SK-N-SH (cell line): ENCODE data around the gene RPL26. TPM values are rescaled to one million over a fixed set of nuclear protein-coding genes. Genes with fewer than 3 reads are reported as not detected.

Experiments used
- CTCF ChIA-PET: fragments of 300-600, 350-600 bp; formaldehyde crosslinking; extraction: SDS; loops from one replicate; lab custom pipeline; 2021; lab: Yijun Ruan, JAX
- POLR2A ChIA-PET: fragments of 350-600 bp; sonication (Branson Sonifier 250); formaldehyde crosslinking; extraction: SDS; loops from one replicate; lab custom pipeline; 2020; ENCODE audit warnings: antibody characterized with exemption, inconsistent platforms; lab: Yijun Ruan, JAX
- DNase-seq: peaks from one replicate; pipeline ENCODE4 v3.0.0; 2012
- H2AFZ ChIP-seq: fragments of 200-600 bp; sonication (generic); 2 replicates; pipeline ENCODE4 v1.8.1; 2016; ENCODE audit warnings: antibody characterized with exemption, mild to moderate bottlenecking, low read depth
- H3F3A ChIP-seq: fragments of 200-600 bp; sonication (generic); replicated peaks from 2 replicates; pipeline ENCODE3; 2016; ENCODE audit warnings: antibody characterized with exemption, mild to moderate bottlenecking; ENCODE audit not compliant: insufficient read depth
- H3K27ac ChIP-seq, 2 experiments: fragments of 200-500 bp in 1 of 2; fragments of 200-600 bp in 1 of 2; sonication (Bioruptor generic) in 1 of 2; sonication (generic), shearing (Covaris generic) in 1 of 2; 2 replicates each; pipeline versions ENCODE4 v1.5.1 to v1.6.1; 2014 to 2016; ENCODE audit warnings: low read depth in 2 of 2, inconsistent platforms in 1 of 2, low read length in 1 of 2, mild to moderate bottlenecking in 1 of 2, mixed read lengths in 1 of 2
- H3K27me3 ChIP-seq: fragments of 200-600 bp; sonication (generic), shearing (Covaris generic); 2 replicates; pipeline ENCODE4 v1.6.1; 2016; ENCODE audit warnings: mixed run types; ENCODE audit not compliant: insufficient read depth
- H3K36me3 ChIP-seq, 2 experiments: fragments of 200-500 bp in 1 of 2; fragments of 200-600 bp in 1 of 2; sonication (Bioruptor generic) in 1 of 2; sonication (generic) in 1 of 2; replicated peaks in 1 of 2; 2 replicates each; pipeline versions ENCODE3 to v1.5.1; 2014 to 2016; ENCODE audit warnings: low read length in 1 of 2, mild to moderate bottlenecking in 1 of 2; ENCODE audit not compliant: insufficient read depth in 2 of 2, control insufficient read depth in 1 of 2
- H3K4me1 ChIP-seq, 2 experiments: fragments of 200-500 bp in 1 of 2; fragments of 200-600 bp in 1 of 2; sonication (Bioruptor generic) in 1 of 2; sonication (generic), shearing (Covaris generic) in 1 of 2; 2 replicates each; pipeline versions ENCODE4 v1.5.1 to v1.6.1; 2014 to 2016; ENCODE audit warnings: low read depth in 1 of 2, low read length in 1 of 2, mixed run types in 1 of 2; ENCODE audit not compliant: insufficient read depth in 2 of 2, control insufficient read depth in 1 of 2
- H3K4me2 ChIP-seq: fragments of 200-600 bp; sonication (generic), shearing (Covaris generic); 2 replicates; pipeline ENCODE4 v1.6.1; 2017; ENCODE audit warnings: mixed run types
- H3K4me3 ChIP-seq, 2 experiments: fragments of 200-500 bp in 1 of 2; fragments of 200-600 bp in 1 of 2; sonication (Bioruptor generic) in 1 of 2; sonication (generic), shearing (Covaris generic) in 1 of 2; 2 replicates each; pipeline versions ENCODE4 v1.5.1 to v1.8.1; 2014 to 2016; ENCODE audit warnings: low read depth in 2 of 2, inconsistent platforms in 1 of 2, low read length in 1 of 2, mild to moderate bottlenecking in 1 of 2, mixed read lengths in 1 of 2, moderate library complexity in 1 of 2
- H3K79me2 ChIP-seq: fragments of 200-600 bp; sonication (generic); 2 replicates; pipeline ENCODE4 v1.8.1; 2017; ENCODE audit warnings: mild to moderate bottlenecking; ENCODE audit not compliant: insufficient read depth
- H3K9ac ChIP-seq: fragments of 200-600 bp; sonication (generic); 2 replicates; pipeline ENCODE4 v1.6.1; 2017; ENCODE audit warnings: mixed run types
- H3K9me2 ChIP-seq: fragments of 200-600 bp; sonication (generic); 2 replicates; pipeline ENCODE4 v1.6.1; 2017; ENCODE audit warnings: mixed run types
- H3K9me3 ChIP-seq: fragments of 200-600 bp; sonication (generic); 2 replicates; pipeline ENCODE4 v1.6.1; 2017; ENCODE audit warnings: mixed run types, mild to moderate bottlenecking, moderate library complexity
- H4K20me1 ChIP-seq: fragments of 200-600 bp; sonication (generic); 2 replicates; pipeline ENCODE4 v1.6.1; 2017; ENCODE audit warnings: mild to moderate bottlenecking, mixed run types; ENCODE audit not compliant: insufficient read depth
- CHD2 ChIP-seq: fragments of 150-350 bp; IDR thresholded peaks from 2 replicates; pipeline ENCODE4 v1.6.1; 2018; ENCODE audit warnings: low read length; ENCODE audit not compliant: partially characterized antibody
- ELF1 ChIP-seq: IDR thresholded peaks from 2 replicates; pipeline ENCODE4 v1.4.0; 2012
- EP300 ChIP-seq, 2 experiments: IDR thresholded peaks; 2 replicates each; pipeline versions ENCODE4 v1.4.0 to v1.6.1; 2012; ENCODE audit warnings: borderline replicate concordance in 1 of 2, low read depth in 1 of 2, low read length in 1 of 2
- EZH2phosphoT487 ChIP-seq: fragments of 200-600 bp; sonication (generic); IDR thresholded peaks from 2 replicates; pipeline ENCODE4 v1.6.1; 2017; ENCODE audit warnings: low read depth, mixed run types, mild to moderate bottlenecking, antibody characterized with exemption, moderate library complexity, borderline replicate concordance
- FOXJ3 ChIP-seq: sonication (generic); formaldehyde crosslinking; IDR thresholded peaks from 2 replicates; pipeline ENCODE4 v1.5.1; 2020; ENCODE audit warnings: mild to moderate bottlenecking, missing genetic modification reagents
- FOXM1 ChIP-seq: IDR thresholded peaks from 2 replicates; pipeline ENCODE4 v1.4.0; 2012; ENCODE audit warnings: low read depth, mild to moderate bottlenecking
- JUND ChIP-seq: IDR thresholded peaks from 2 replicates; pipeline ENCODE4 v1.4.0; 2012
- MEF2A ChIP-seq: IDR thresholded peaks from 2 replicates; pipeline ENCODE4 v1.4.0; 2012; ENCODE audit warnings: low read depth, borderline replicate concordance
- MXI1 ChIP-seq: IDR thresholded peaks from 2 replicates; pipeline ENCODE4 v1.6.1; 2012; ENCODE audit warnings: mild to moderate bottlenecking, low read depth, low read length, improper control_type of control experiment
- NFIC ChIP-seq: IDR thresholded peaks from 2 replicates; pipeline ENCODE4 v1.4.0; 2012; ENCODE audit warnings: borderline replicate concordance
- NRF1 ChIP-seq: IDR thresholded peaks from 2 replicates; pipeline ENCODE4 v1.6.1; 2012; ENCODE audit warnings: low read depth, mild to moderate bottlenecking, low read length
- RAD21 ChIP-seq: IDR thresholded peaks from 2 replicates; pipeline ENCODE4 v1.6.1; 2012; ENCODE audit warnings: mild to moderate bottlenecking, low read length
- RFX5 ChIP-seq: IDR thresholded peaks from 2 replicates; pipeline ENCODE4 v1.6.1; 2012; ENCODE audit warnings: mild to moderate bottlenecking, improper control_type of control experiment, low read length
- RXRA ChIP-seq: IDR thresholded peaks from 2 replicates; pipeline ENCODE4 v1.4.0; 2012; ENCODE audit warnings: low read depth, mild to moderate bottlenecking, borderline replicate concordance
- SMC3 ChIP-seq: IDR thresholded peaks from 2 replicates; pipeline ENCODE4 v1.6.1; 2012; ENCODE audit warnings: low read depth, low read length, improper control_type of control experiment
- WGBS: methylation state at CpG from one replicate; pipeline ENCODE4 v1.1.6; 2017; ENCODE audit warnings: low lambda C conversion rate; 5-methylcytosine and 5-hydroxymethylcytosine counted together
- polyA plus RNA-seq, 3 experiments: library from polyadenylated mRNA; depleted of rRNA; stranded (reverse); fragments of >200 nt; gene quantifications; 2 replicates each; pipeline ENCODE4 v1.2.3, GENCODE V29; 2012
- TF ChIP-seq, protein P1 (sequence below): fragments of 150-350 bp; IDR thresholded peaks from 2 replicates; pipeline ENCODE4 v1.6.1; 2016; ENCODE audit warnings: mild to moderate bottlenecking, low read depth, low read length
- TF ChIP-seq, protein P2 (sequence below): IDR thresholded peaks from 2 replicates; pipeline ENCODE4 v1.4.0; 2012; ENCODE audit warnings: low read depth, borderline replicate concordance
- TF ChIP-seq, protein P3 (sequence below): IDR thresholded peaks from 2 replicates; pipeline ENCODE4; 2012
- TF ChIP-seq, protein P4 (sequence below): fragments of 150-350 bp; IDR thresholded peaks from 2 replicates; pipeline ENCODE4 v1.6.1; 2017; ENCODE audit warnings: antibody characterized with exemption, low read length, low read depth, borderline replicate concordance

The RPL26 gene
- polyA plus RNA-seq, 1 of the 3 experiments (the other 2 are of a cell fraction): 4,770 TPM

DNA sequence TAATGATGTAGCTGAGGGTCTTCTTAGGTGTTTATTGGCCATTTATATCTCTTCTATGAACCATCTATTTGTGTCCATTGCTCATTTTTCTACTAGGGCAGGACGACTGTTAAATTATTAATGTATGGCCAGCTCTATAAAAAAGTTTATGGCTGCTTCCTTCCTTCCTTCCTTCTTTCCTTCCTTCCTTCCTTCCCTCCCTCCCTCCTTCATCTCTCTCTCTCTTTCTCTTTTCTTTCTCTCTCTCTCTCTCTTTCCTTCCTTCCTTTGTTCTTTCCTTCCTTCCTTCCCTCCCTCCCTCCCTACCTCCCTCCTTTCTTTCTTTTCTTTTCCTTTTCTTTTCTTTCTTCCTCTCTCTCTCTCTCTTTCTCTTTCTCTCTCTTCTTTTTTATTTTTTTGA lies 35.5 kb upstream of the RPL26 start:
- no peak for TF ChIP-seq RFX5
- TF ChIP-seq, protein P1, sequence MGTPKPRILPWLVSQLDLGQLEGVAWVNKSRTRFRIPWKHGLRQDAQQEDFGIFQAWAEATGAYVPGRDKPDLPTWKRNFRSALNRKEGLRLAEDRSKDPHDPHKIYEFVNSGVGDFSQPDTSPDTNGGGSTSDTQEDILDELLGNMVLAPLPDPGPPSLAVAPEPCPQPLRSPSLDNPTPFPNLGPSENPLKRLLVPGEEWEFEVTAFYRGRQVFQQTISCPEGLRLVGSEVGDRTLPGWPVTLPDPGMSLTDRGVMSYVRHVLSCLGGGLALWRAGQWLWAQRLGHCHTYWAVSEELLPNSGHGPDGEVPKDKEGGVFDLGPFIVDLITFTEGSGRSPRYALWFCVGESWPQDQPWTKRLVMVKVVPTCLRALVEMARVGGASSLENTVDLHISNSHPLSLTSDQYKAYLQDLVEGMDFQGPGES: no peak
- TF ChIP-seq RXRA: no peak
- no peak for TF ChIP-seq EP300 (IDR thresholded peaks at IDR 0.05; ENCODE audit: borderline replicate concordance in 1 of 2, low read depth in 1 of 2, low read length in 1 of 2)
- TF ChIP-seq ELF1: no peak
- TF ChIP-seq CHD2: no peak
- TF ChIP-seq RAD21: no peak
- TF ChIP-seq NRF1: no peak
- TF ChIP-seq SMC3: no peak
- no peak for TF ChIP-seq FOXM1
- no peak for TF ChIP-seq MXI1
- TF ChIP-seq EZH2phosphoT487: no peak

DNA sequence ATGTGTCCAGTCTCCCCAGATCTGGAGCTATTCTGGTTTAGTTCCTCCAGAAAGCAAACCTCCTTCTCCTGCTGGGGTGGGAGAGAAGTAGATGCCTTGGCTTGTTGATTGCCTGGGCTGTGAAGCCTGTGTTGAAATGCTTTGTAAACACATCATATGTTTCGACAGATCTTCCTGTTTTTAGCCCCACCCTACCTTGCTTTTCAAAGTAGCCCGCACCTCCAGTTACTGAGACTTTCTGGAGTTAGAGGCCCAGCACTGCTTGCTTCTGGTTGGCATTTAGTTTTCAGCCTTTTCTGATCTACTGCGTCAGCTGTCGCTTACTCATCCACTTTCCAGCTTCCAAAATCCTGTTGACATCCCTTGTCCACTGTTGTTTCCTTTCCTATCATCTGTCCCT lies 34.8 kb upstream of the RPL26 start:
- no peak for DNase-seq
- no peaks in the 10 kb centered on the region for H4K20me1 ChIP-seq
- H3K4me3 ChIP-seq: no peak overlapping the region
- peaks cover 0 to 3% of the 10 kb centered on the region in 2 experiments; a peak in 1 of 4 replicates for H3K4me1 ChIP-seq
- peaks cover 25% of the 10 kb centered on the region; the same call in 1 of the 2 replicates for H3K27me3 ChIP-seq
- no peak overlapping the region for H3K27ac ChIP-seq
- WGBS: 79% methylated on average over 4 of the region's 4 CpGs
- H3K9me2 ChIP-seq: no peaks in the 10 kb centered on the region
- no peak overlapping the region for H3K4me2 ChIP-seq
- H2AFZ ChIP-seq: no peak overlapping the region
- TF ChIP-seq JUND (no peak), MEF2A (no peak), NFIC (no peak), EZH2phosphoT487 (no peak), FOXJ3 (no peak), RFX5 (no peak)
- TF ChIP-seq, protein P2, sequence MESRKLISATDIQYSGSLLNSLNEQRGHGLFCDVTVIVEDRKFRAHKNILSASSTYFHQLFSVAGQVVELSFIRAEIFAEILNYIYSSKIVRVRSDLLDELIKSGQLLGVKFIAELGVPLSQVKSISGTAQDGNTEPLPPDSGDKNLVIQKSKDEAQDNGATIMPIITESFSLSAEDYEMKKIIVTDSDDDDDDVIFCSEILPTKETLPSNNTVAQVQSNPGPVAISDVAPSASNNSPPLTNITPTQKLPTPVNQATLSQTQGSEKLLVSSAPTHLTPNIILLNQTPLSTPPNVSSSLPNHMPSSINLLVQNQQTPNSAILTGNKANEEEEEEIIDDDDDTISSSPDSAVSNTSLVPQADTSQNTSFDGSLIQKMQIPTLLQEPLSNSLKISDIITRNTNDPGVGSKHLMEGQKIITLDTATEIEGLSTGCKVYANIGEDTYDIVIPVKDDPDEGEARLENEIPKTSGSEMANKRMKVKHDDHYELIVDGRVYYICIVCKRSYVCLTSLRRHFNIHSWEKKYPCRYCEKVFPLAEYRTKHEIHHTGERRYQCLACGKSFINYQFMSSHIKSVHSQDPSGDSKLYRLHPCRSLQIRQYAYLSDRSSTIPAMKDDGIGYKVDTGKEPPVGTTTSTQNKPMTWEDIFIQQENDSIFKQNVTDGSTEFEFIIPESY: no peak
- TF ChIP-seq, protein P3, sequence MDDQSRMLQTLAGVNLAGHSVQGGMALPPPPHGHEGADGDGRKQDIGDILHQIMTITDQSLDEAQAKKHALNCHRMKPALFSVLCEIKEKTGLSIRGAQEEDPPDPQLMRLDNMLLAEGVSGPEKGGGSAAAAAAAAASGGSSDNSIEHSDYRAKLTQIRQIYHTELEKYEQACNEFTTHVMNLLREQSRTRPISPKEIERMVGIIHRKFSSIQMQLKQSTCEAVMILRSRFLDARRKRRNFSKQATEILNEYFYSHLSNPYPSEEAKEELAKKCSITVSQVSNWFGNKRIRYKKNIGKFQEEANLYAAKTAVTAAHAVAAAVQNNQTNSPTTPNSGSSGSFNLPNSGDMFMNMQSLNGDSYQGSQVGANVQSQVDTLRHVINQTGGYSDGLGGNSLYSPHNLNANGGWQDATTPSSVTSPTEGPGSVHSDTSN: no peak
- TF ChIP-seq, protein P4, sequence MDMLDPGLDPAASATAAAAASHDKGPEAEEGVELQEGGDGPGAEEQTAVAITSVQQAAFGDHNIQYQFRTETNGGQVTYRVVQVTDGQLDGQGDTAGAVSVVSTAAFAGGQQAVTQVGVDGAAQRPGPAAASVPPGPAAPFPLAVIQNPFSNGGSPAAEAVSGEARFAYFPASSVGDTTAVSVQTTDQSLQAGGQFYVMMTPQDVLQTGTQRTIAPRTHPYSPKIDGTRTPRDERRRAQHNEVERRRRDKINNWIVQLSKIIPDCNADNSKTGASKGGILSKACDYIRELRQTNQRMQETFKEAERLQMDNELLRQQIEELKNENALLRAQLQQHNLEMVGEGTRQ: no peak
- H3K9me3 ChIP-seq: no peaks in the 10 kb centered on the region
- H3K79me2 ChIP-seq: no peaks in the 10 kb centered on the region
- H3F3A ChIP-seq: no peaks in the 10 kb centered on the region
- ChIA-PET POLR2A (no interaction called here), CTCF (interaction anchor here (1.0 to 1.5 kb wide), 3 partner anchors 34 to 368 kb away, joined by 3 to 4 read pairs (median 4); no protein-coding TSS in a partner anchor)
- H3K36me3 ChIP-seq: no peaks in the 10 kb centered on the region
- H3K9ac ChIP-seq: no peak overlapping the region

More for the DNA sequence above, 35.5 kb upstream of the RPL26 start:
- no peak overlapping the region for H3K27ac ChIP-seq
- H3K36me3 ChIP-seq: no peaks in the 10 kb centered on the region
- H3K4me1 ChIP-seq: peaks cover 0 to 3% of the 10 kb centered on the region in 2 experiments; a peak in 1 of 4 replicates
- no peaks in the 10 kb centered on the region for H4K20me1 ChIP-seq
- H3K9me3 ChIP-seq: no peaks in the 10 kb centered on the region
- CTCF ChIA-PET: interaction anchor here (1.1 to 1.5 kb wide), 2 partner anchors 327 to 367 kb away, joined by 4 read pairs; no protein-coding TSS in a partner anchor
- H3F3A ChIP-seq: no peaks in the 10 kb centered on the region
- no peaks in the 10 kb centered on the region for H3K9me2 ChIP-seq
- no peak overlapping the region for H3K4me3 ChIP-seq
- no peak overlapping the region for H2AFZ ChIP-seq
- no peak overlapping the region for H3K4me2 ChIP-seq
- no peak for DNase-seq
- WGBS: 40% methylated on average over 1 of the region's 1 CpG
- peaks cover 25% of the 10 kb centered on the region; the same call in 1 of the 2 replicates for H3K27me3 ChIP-seq
- H3K9ac ChIP-seq: no peak overlapping the region
- POLR2A ChIA-PET: no interaction called here
- H3K79me2 ChIP-seq: no peaks in the 10 kb centered on the region
